Duodenal mucosa (tissue), 2 donors: Measurements from ENCODE around the gene TPM4.
"Not testable (repeated sequence)": the region's sequence is repeated elsewhere in the genome, so short reads cannot be mapped to it uniquely, and the experiment has no call there.

Experiments used
- H3K27ac ChIP-seq: one replicate; pipeline ENCODE4 v1.7.0; 2013; ENCODE audit warnings: low read depth, low read length
- H3K27me3 ChIP-seq, 2 donors: one replicate each; pipeline ENCODE4 v1.7.0; 2013; ENCODE audit warnings: low read length in 2 of 2, control low read depth in 1 of 2; ENCODE audit not compliant: insufficient read depth in 2 of 2, control insufficient read depth in 1 of 2
- H3K36me3 ChIP-seq, 2 donors: one replicate each; pipeline ENCODE4 v1.7.0; 2013; ENCODE audit warnings: low read length in 2 of 2, control low read depth in 1 of 2; ENCODE audit not compliant: insufficient read depth in 2 of 2, control insufficient read depth in 1 of 2
- H3K4me1 ChIP-seq, 2 donors: one replicate each; pipeline ENCODE4 v1.7.0; 2013; ENCODE audit warnings: low read length in 2 of 2, control low read depth in 1 of 2; ENCODE audit not compliant: insufficient read depth in 2 of 2, control insufficient read depth in 1 of 2
- H3K4me3 ChIP-seq, 2 donors: one replicate each; pipeline ENCODE4 v1.7.0; 2013; ENCODE audit warnings: low read length in 2 of 2, low read depth in 1 of 2
- H3K9ac ChIP-seq, 2 donors: one replicate each; pipeline ENCODE4 v1.7.0; 2013; ENCODE audit warnings: low read length in 2 of 2, low read depth in 1 of 2
- H3K9me3 ChIP-seq, 2 donors: one replicate each; pipeline ENCODE4 v1.7.0; 2013; ENCODE audit warnings: low read length in 2 of 2, control low read depth in 1 of 2; ENCODE audit not compliant: control insufficient read depth in 1 of 2

TPM4 gene

GRCh38 chr19:16076154-16076957 lies at the start of gene TPM4:
Gene TPM4, plus strand, starts transcription at chr19:16076495. Its CDS starts 71 bp downstream, at chr19:16076566.
- Histone ChIP-seq H3K4me1 (peaks cover 31 to 32% of the 10 kb centered on the region in 2 donors), H3K9me3 (no peaks in the 10 kb centered on the region)

GRCh38 chr19:16026756-16027155 lies 49.5 kb upstream of the TPM4 start:
- Histone ChIP-seq H3K27ac (no peak overlapping the region), H3K4me1 (no peaks in the 10 kb centered on the region), H3K4me3 (no peak overlapping the region), H3K27me3 (no peaks in the 10 kb centered on the region), H3K9me3 (no peaks in the 10 kb centered on the region), H3K9ac (no peak overlapping the region), H3K36me3 (no peaks in the 10 kb centered on the region)

More at GRCh38 chr19:16076154-16076957, at the start of gene TPM4:
- peak within 1 kb of the TSS; percentile 81 for H3K4me3 ChIP-seq
- peak within 1 kb of the TSS; percentile 97 for H3K27ac ChIP-seq
- peak within 1 kb of the TSS; percentile 90 to 96 for H3K9ac ChIP-seq
- H3K27me3 ChIP-seq = no peaks in the 10 kb centered on the region
- H3K36me3 ChIP-seq = peaks cover 5 to 6% of the 10 kb centered on the region in 2 donors

- Histone ChIP-seq H3K27me3 (no peaks in the 10 kb centered on the region), H3K4me3 (no peak overlapping the region), H3K9me3 (no peaks in the 10 kb centered on the region), H3K4me1 (no peaks in the 10 kb centered on the region), H3K9ac (no peak overlapping the region), H3K36me3 (no peaks in the 10 kb centered on the region), H3K27ac (no peak overlapping the region)
These were observed 48.8 kb upstream of the TPM4 start for GRCh38 chr19:16027528-16027927.

GRCh38 chr19:16030155-16030554 lies 46.1 kb upstream of the TPM4 start:
- H3K36me3 ChIP-seq, H3K4me3 ChIP-seq, H3K9ac ChIP-seq, H3K27me3 ChIP-seq, H3K27ac ChIP-seq, H3K4me1 ChIP-seq, H3K9me3 ChIP-seq: not testable (repeated sequence)

- no peaks in the 10 kb centered on the region for H3K4me1 ChIP-seq
These were observed 45.1 kb upstream of the TPM4 start for GRCh38 chr19:16030964-16031871.

GRCh38 chr19:16031872-16032200 lies 44.5 kb upstream of the TPM4 start:
- no peaks in the 10 kb centered on the region for H3K36me3 ChIP-seq
- H3K27ac ChIP-seq = no peak overlapping the region
- no peaks in the 10 kb centered on the region for H3K4me1 ChIP-seq
- H3K4me3 ChIP-seq = no peak overlapping the region
- no peaks in the 10 kb centered on the region for H3K27me3 ChIP-seq
- no peaks in the 10 kb centered on the region for H3K9me3 ChIP-seq
- no peak overlapping the region for H3K9ac ChIP-seq

More at GRCh38 chr19:16030964-16031871, 45.1 kb upstream of the TPM4 start:
- H3K27me3 ChIP-seq = no peaks in the 10 kb centered on the region
- H3K9me3 ChIP-seq = no peaks in the 10 kb centered on the region
- H3K36me3 ChIP-seq = no peaks in the 10 kb centered on the region
- no peak overlapping the region for H3K4me3 ChIP-seq
- no peak overlapping the region for H3K27ac ChIP-seq
- no peak overlapping the region for H3K9ac ChIP-seq

- Histone ChIP-seq H3K27me3 (no peaks in the 10 kb centered on the region), H3K36me3 (no peaks in the 10 kb centered on the region), H3K4me3 (no peak overlapping the region), H3K27ac (no peak overlapping the region), H3K4me1 (no peaks in the 10 kb centered on the region), H3K9ac (no peak overlapping the region), H3K9me3 (no peaks in the 10 kb centered on the region)
These were observed 43.7 kb upstream of the TPM4 start for GRCh38 chr19:16032509-16033135.

- H3K9ac ChIP-seq = no peak overlapping the region
- H3K4me3 ChIP-seq = no peak overlapping the region
These were observed 43.2 kb upstream of the TPM4 start for GRCh38 chr19:16033136-16033530.

GRCh38 chr19:16033721-16034120 lies 42.6 kb upstream of the TPM4 start:
- no peak overlapping the region for H3K9ac ChIP-seq
- H3K4me3 ChIP-seq = no peak overlapping the region
- no peaks in the 10 kb centered on the region for H3K9me3 ChIP-seq
- no peaks in the 10 kb centered on the region for H3K27me3 ChIP-seq
- H3K27ac ChIP-seq = no peak overlapping the region
- no peaks in the 10 kb centered on the region for H3K4me1 ChIP-seq
- H3K36me3 ChIP-seq = no peaks in the 10 kb centered on the region

More at GRCh38 chr19:16033136-16033530, 43.2 kb upstream of the TPM4 start:
- Histone ChIP-seq H3K27ac (no peak overlapping the region), H3K27me3 (no peaks in the 10 kb centered on the region), H3K36me3 (no peaks in the 10 kb centered on the region), H3K4me1 (no peaks in the 10 kb centered on the region), H3K9me3 (no peaks in the 10 kb centered on the region)

GRCh38 chr19:16034180-16034579 lies 42.1 kb upstream of the TPM4 start:
- Histone ChIP-seq H3K4me1 (no peaks in the 10 kb centered on the region), H3K36me3 (no peaks in the 10 kb centered on the region), H3K4me3 (no peak overlapping the region), H3K9me3 (no peaks in the 10 kb centered on the region), H3K9ac (no peak overlapping the region), H3K27me3 (no peaks in the 10 kb centered on the region), H3K27ac (no peak overlapping the region)
